Measurements from ENCODE around the gene CLEC14A.

CLEC14A gene, protein sequence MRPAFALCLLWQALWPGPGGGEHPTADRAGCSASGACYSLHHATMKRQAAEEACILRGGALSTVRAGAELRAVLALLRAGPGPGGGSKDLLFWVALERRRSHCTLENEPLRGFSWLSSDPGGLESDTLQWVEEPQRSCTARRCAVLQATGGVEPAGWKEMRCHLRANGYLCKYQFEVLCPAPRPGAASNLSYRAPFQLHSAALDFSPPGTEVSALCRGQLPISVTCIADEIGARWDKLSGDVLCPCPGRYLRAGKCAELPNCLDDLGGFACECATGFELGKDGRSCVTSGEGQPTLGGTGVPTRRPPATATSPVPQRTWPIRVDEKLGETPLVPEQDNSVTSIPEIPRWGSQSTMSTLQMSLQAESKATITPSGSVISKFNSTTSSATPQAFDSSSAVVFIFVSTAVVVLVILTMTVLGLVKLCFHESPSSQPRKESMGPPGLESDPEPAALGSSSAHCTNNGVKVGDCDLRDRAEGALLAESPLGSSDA

DNA sequence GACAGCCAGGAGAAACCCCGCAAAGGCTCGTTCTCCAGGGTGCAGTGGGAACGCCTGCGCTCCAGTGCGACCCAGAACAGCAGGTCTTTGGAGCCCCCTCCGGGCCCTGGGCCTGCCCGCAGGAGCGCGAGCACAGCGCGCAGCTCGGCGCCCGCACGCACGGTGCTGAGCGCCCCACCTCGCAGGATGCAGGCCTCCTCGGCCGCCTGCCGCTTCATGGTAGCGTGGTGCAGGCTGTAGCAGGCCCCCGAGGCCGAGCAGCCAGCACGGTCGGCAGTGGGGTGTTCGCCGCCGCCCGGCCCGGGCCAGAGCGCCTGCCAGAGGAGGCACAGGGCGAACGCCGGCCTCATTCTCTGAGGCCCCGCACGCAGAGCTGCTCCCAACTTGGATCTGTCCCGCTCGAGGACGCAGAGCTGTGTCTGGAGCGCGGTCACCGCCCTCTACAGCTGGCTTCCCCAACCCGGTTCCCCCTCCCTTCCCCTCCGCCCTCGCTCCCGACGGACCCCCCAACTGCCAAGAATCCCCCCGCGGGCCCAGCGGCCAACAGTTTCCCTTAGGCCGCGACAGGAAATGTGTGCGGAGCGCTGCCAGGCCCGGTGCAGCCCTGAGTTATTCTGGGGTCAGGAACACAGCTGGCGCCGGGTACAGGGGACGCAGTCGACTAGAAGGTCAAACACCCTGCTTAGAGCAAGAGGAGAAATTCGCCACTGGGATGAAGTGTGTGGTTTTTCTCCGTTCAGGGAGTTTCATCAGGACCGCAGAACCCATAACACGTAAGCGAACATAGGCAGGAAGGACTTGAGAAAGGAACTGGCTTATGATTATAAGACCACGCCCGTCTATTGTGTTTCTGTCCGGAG lies at the start of gene CLEC14A:
Gene CLEC14A, minus strand, starts transcription at position 421 of the 860 bp plus-strand sequence. Its CDS starts 71 bp downstream, at position 350.
- DNase-seq (ENCODE audit: low read depth, low spot score) = no peak

DNA sequence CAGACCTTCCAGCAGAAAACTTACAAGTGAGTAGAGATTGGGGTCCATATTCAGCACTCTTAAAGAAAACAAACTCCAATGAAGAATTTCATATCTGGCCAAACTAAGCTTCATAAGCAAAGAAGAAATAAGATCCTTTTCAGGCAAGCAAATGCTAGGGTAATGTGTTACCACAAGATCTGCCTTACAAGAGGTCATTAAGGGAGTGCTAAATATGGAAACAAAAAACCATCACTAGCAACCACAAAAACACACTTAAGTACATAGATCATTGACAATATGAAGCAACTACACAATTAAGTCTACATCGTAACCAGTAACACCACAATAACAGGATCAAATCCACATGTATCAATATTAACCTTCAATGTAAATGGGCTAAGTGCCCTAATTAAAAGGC lies 47.1 kb upstream of the CLEC14A start:
- no peak for DNase-seq (ENCODE audit: low read depth, low spot score)

DNA sequence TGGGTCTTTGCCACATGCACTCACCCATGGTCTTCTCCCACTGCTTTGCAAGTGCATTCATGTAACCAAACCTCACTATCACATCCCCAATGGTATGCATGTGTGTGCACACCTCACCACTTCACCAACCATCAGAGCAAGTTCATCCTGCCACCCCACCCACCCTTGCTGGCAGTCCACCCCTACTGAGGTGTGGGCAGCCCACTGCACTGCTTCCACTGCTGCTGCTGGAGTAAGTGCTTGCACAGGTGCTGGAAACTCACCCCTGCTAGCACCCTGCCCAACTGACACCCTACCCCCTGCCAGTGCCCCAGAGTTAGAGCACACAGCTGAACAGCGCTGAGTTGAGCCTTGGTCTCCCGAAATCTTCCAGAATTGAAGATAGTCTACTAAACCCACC lies 46.1 kb upstream of the CLEC14A start:
- DNase-seq (ENCODE audit: low read depth, low spot score) = no peak

DNA sequence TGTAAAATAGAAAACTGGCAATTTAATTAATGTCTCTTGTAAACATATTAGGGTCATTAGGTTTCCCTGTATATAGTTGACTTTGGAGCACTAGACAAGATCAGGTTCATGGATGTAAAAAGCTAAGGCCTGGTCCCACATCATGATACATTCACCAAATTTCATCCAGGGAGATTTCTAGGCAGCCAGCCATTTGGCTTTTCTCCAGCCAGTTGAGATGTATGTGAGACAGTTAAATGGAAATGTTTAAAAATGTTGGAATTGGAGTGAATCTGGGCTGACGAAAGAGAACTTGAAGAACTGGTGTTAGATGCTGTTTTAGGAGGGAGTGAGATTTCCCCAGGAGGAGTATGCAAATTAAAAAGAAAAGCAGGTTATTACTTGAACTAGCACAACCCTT lies 41.8 kb upstream of the CLEC14A start:
- DNase-seq (ENCODE audit: low read depth, low spot score) = no peak

DNA sequence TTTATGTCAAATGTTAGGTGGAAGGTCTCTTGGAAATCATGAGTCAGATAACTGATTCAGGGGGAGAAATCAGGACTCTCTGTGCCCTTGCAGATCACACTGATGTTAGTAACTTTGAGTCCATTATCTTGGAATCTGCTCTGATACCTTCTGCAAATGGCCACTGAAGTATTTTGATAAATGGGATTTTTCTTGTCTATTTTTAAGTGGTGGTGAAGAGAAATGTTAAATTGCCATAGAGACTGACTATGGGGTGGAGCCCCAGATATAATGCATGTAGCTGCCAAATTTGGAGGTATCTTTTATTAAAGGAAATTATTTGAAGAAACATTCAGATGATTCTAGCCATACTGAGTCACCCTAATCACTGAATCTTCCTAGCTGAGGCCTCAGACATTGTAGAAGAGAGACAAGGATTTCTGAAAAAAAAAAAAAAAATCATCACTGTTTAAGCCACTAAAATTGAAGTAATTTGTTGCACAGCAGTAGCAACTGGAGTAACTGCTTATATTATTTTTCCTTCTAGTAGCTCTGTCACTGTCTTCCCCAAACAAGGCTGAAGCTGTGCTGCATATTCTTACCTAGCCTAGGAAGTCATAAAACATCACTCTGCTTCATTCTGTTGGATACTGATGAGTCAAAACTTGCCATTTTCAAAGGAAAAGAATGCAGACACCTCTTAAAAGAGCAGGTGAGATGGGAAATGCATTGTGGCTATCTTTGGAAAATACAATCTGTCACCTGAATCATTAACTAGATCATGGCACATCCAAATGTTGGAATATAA lies 36.0 kb upstream of the CLEC14A start:
- no peak for DNase-seq (ENCODE audit: low read depth, low spot score)

DNA sequence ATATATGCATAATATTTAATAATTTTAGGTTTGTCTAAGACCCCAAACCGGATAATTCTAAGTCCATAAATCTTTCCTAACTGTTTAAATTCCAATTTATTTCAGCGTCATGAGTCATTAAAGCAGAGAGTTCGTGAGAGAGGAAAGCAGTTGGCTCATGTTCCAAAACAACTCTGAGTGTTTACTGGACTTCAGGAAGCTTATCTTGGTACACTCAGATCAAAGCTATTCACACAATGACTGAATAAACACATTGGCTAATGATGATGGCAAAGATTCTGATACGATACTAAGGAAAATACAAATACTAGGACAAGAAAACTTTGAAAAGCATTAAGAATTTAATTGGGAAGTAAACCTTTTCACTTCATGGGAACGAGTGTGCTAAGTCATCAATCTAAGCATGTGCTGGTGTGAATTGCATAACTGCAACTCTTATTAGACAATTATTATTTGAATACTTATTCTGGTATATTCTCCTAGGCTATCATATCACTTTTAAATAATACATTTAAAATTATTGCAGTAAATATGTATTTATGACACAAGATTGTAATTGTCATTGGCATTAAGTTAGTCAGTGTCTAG lies 34.8 kb upstream of the CLEC14A start:
- DNase-seq (ENCODE audit: low read depth, low spot score) = no peak

DNA sequence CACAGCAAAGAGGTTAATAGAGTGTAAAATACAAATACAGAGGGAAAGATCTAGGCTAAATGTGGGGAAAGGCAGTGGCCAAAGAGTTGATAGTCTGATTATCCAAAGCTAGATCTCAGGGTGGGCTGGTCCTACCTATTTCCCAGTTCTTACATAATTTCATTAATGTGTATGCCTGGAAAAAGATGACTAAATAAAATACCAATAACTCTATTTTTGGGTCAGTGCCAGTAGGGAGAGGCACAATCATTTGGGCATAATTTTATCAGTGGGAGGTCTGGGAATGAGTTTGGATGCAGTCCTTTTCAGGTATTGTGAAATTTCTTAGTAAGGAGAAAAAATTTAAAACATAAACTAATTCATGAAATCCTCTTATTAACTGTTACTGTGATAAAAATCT lies 30.6 kb upstream of the CLEC14A start:
- DNase-seq (ENCODE audit: low read depth, low spot score) = no peak

DNA sequence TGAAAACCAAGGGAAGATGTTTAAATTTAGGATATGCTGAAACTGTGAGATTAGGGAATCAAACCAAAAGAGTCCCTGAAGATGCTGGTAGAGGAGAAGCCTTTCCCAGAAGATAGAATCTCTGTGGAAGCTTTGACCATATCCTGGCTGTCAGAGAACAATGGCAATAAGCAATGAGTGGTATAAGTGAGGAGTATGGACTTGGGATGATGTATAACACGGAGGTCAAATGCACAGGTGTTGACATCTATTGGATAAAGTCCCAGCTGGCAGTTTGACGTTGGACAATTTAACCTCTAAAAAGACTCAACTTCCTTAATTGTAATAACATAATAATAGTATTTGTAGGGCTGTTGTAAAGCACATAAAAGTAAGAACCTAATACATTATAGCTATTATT lies 30.1 kb upstream of the CLEC14A start:
- no peak for DNase-seq (ENCODE audit: low read depth, low spot score)

DNA sequence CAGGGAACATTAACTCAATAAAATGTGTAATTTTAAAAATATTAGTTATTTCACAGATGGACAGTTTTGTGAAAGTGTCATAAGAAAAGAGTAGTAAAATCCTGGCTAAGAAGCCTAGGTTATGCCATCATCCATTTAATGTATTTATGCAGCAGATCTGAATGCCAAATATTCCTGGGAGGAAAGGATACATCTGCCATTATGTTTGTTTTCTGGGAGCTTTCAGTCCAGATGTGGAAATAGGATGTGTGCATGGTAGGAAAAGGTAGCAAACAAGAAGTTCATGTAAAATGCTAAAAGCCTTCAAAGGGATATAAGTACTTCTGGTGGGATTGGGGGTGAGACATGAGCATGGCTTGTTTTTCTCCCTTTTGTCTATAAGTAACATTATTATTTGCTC lies 27.0 kb upstream of the CLEC14A start:
- DNase-seq (ENCODE audit: low read depth, low spot score) = no peak

DNA sequence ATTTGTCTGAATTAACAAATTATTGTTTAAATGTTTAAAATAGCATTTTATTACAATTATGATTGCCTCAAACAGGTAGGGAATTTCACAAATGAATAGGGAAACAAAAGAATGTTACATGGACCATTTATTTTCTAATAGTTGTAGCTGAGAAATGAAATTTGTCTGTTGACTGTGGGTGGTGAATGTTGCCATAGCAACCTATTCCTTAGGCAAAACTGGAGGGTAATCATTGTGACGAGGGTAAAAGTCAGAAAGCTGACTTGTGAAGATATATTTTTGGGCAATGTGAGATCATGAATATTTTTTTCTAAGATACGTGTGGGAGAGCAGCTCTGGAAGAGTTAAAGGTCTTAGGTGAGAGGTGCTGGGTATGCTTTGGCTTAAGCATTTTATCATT lies 24.2 kb upstream of the CLEC14A start:
- no peak for DNase-seq (ENCODE audit: low read depth, low spot score)

DNA sequence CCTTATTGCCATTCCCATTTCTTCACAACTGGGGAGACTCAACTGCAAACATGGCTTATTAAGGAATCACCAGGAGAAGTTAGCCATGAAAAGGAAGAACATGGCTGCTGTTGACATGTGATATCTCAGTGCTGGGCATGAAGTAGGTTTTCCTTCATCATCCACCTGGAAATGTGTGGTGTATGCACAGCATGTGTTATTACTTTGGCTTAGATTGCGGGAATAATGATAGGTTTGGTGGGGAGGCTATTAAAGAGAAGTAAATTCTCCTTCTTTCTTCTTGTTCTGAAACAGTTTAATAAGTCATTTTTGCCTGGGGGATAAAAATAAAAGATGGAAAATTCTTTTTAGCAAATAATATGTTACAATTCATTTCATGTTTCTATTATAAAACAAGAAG lies 23.7 kb upstream of the CLEC14A start:
- DNase-seq (ENCODE audit: low read depth, low spot score) = no peak

DNA sequence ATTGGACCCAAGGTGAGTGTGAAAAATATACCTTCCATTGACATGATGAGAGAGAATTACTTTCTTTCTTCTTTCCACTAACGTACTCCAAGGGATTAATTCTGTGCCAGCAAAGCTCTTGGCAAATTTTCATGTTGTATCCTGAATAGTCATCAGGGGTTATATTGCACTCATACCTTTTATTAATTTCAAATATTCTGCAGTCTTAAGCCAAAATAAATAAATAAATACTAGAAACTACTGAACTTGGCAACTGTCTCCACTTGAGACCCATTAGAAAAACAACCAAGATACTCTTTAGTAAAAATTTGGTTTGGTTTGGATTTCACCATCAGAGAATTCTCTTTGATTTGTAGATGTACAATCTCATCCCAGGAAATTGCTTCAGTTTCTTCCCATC lies 22.1 kb upstream of the CLEC14A start:
- DNase-seq (ENCODE audit: low read depth, low spot score) = no peak

DNA sequence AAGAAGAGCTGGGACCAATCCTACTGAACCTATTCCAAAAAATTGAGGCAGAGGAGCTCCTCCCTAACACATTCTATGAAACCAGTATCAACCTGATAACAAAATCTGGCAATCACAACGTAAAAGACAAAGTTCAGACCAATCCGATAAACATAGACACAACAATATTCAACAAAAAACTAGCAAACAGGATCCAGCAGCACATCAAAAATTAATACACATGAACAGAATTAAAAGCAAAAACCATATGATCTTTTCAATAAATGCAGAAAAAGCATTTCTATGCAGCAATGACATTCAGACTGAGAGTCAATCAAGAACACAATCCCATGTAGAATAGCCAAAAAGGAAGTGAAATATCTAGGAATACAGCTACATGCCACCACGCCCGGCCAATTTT lies 7.0 kb upstream of the CLEC14A start:
- DNase-seq (ENCODE audit: low read depth, low spot score) = no peak

DNA sequence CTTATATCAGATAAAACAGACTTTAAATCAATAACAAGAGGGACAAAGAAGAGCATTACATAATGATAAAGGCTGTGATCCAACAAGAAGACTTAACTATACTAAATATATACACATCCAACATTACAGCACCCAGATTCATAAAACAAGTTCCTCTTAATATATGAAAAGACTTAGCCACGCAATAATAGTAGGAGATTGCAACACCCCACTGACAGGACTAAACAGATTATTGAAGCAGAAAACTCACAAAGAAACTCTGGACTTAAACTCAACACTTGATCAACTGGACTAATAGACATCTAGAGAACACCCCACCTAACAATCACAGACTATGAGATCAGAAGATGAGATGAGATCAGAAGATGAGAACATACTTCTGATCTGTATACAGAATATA lies 5.7 kb upstream of the CLEC14A start:
- no peak for DNase-seq (ENCODE audit: low read depth, low spot score)

DNA sequence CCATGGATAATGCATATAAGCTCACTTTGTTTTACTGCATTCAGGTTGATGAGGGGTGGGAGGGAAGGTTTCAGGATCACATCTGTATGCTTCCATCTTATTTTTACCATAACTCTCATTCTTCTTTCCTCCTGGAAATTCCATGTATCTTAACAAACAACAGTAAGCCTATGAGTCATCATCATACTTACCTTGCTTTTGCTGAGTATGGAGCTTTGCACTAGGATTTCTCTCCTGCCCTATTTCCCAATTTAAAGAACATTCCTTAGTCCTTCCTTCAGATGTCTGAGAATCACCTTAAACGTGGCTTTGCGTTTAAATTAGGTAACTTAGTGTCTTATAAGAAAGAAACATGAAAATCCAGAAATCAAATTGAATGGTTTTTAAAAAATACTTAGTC lies 1.6 kb upstream of the CLEC14A start:
- DNase-seq (ENCODE audit: low read depth, low spot score) = no peak

DNA sequence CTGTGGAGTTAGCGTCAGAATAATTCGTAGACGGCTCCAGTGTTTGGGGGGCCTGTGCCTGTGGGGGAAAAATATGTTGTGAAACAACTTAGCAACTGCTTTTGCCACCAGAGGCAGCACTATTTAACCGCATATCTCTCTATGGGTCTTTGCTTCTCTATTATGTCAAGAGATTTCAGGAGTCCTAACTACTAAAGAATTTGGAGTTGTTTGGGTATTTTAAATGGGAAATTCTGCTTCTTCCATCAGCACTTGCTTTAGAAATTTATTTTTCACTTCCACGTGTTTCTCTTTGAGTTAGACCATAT lies 594 bp upstream of the CLEC14A start:
- DNase-seq (ENCODE audit: low read depth, low spot score) = no peak

DNA sequence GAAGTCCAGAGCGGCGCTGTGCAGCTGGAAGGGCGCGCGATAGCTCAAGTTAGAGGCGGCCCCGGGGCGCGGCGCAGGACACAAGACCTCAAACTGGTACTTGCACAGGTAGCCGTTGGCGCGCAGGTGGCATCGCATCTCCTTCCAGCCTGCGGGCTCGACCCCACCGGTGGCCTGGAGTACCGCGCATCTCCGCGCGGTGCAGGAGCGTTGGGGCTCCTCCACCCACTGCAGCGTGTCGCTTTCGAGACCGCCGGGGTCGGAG lies 553 bp downstream of the CLEC14A start:
- DNase-seq (ENCODE audit: low read depth, low spot score) = no peak

DNA sequence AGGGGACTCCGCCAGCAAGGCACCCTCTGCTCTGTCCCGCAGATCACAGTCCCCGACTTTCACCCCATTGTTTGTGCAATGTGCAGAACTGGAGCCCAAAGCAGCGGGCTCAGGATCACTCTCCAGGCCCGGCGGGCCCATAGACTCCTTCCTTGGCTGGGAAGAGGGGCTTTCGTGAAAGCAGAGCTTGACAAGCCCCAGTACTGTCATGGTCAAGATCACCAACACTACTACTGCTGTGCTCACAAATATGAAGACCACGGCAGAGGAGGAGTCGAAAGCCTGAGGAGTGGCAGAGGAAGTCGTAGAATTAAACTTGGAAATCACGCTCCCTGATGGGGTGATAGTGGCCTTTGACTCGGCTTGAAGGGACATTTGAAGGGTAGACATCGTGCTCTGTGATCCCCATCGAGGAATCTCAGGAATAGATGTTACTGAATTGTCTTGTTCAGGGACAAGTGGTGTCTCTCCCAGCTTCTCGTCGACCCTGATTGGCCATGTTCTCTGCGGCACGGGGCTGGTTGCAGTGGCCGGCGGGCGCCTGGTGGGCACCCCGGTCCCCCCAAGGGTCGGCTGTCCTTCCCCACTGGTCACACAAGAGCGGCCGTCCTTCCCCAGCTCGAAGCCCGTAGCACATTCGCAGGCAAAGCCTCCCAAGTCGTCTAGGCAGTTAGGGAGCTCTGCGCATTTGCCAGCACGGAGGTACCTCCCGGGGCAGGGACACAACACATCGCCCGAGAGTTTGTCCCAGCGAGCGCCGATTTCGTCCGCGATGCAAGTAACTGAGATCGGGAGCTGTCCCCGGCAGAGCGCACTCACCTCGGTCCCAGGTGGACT lies 1.1 kb downstream of the CLEC14A start:
- DNase-seq (ENCODE audit: low read depth, low spot score) = no peak

DNA sequence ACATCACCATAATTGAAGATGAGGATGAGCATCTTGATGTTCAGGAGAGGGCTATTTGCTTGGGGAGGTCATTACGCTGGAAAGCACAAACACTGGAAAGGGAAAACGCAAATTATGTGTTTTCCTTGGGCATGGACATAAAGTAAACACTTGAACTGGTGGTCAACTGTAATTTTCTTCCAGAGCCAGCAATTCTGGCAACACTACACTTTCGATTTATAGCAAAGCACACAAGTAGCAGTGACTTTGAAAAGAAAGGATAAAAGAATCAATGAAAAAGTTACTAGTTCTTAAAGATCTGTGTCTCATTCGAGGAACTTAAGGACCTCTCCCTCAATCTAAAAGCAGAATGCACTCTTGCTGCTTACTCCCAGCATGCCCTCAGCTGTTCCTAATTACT lies 2.2 kb downstream of the CLEC14A start:
- no peak for DNase-seq (ENCODE audit: low read depth, low spot score)

DNA sequence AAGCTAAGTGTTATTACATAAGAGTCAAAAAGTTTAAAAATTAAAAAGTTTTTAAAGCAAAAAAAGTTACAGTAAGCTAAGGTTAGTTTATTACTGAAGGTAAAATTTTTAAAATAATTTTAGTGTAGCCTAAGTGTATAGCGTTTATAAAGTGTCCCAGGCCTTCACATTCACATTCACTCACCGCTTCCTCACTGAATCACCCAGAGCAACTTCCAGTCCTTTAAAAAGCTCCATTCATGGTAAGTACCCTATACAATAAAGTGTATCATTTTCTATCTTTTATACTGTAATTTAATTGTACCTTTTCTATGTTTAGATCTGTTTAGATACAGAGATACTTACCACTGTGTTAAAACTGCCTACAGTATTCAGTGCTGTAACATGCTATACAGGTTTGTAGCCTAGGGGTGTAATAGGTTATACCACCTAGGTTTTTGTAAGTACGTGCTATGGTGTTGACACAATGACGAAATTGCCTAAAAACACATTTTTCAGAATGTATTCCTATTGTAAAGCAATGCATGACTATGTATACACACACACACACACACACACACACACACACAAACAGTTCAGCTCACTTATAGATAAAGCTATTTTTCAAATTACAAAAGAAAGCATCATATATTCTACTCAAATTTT lies 3.7 kb downstream of the CLEC14A start:
- no peak for DNase-seq (ENCODE audit: low read depth, low spot score)

DNA sequence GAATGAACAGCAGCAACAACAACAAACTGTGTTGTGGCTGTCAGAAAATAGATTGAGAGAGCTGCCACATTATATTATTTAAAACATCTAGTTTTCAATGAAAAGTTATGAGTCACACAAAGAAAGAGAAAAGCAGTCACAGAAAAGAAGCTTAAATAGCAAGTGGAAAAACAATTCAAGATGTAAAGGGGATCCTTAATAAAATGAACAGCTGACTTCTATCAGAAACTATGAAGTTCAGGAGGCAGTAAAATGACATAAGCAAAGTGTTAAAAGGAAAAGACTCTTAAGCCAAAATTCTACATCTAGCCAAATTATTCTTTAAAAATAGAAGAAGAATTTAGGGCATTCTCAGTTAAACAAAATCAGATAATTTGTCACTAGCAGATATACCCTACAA lies 5.6 kb downstream of the CLEC14A start:
- no peak for DNase-seq (ENCODE audit: low read depth, low spot score)
